Gastrocnemius medialis (tissue), 4 donors: ENCODE measurements around the gene ITGA5. TPM values are rescaled to one million over a fixed set of nuclear protein-coding genes. Genes with fewer than 3 reads are reported as not detected.

Source experiments
- ATAC-seq, 2 donors: fragments of 150-250 bp; one replicate each; pipeline ENCODE4 v1.9.1; 2016
- DNase-seq, 2 donors: peaks; one replicate each; pipeline ENCODE4 v3.0.0-alpha.2; 2019
- H3K27ac ChIP-seq, 4 donors: fragments of 200-600 bp; sonication (generic); 1 replicate in 1 of 4; 2 replicates in 3 of 4; pipeline ENCODE4 v1.5.1; 2016 to 2018; ENCODE audit warnings: mild to moderate bottlenecking in 2 of 4, moderate library complexity in 1 of 4
- H3K27me3 ChIP-seq, 3 donors: fragments of 200-600 bp; sonication (generic) in 2 of 3; 1 replicate in 1 of 3; 2 replicates in 2 of 3; pipeline versions ENCODE4 v1.5.1 to v1.6.0; 2016 to 2019; ENCODE audit warnings: mild to moderate bottlenecking in 1 of 3, moderate library complexity in 1 of 3
- H3K36me3 ChIP-seq, 2 donors: fragments of 200-600 bp; sonication (generic) in 1 of 2; one replicate each; pipeline ENCODE4 v1.5.1; 2017 to 2018
- H3K4me1 ChIP-seq, 2 donors: fragments of 200-600 bp; sonication (generic) in 1 of 2; one replicate each; pipeline ENCODE4 v1.5.1; 2016 to 2017; ENCODE audit warnings: mild to moderate bottlenecking in 2 of 2
- H3K4me3 ChIP-seq, 4 donors: fragments of 200-600 bp; sonication (generic) in 3 of 4; 1 replicate in 1 of 4; 2 replicates in 3 of 4; pipeline ENCODE4 v1.5.1; 2016 to 2019; ENCODE audit warnings: mild to moderate bottlenecking in 2 of 4
- H3K9me3 ChIP-seq, 3 donors: fragments of 200-600 bp; sonication (generic) in 2 of 3; 1 replicate in 1 of 3; 2 replicates in 2 of 3; pipeline ENCODE4 v1.5.1; 2016 to 2019
- CTCF ChIP-seq, 5 experiments: fragments of 450-650 bp in 3 of 5; fragments of 200-600 bp in 2 of 5; sonication (generic) in 2 of 5; IDR thresholded peaks in 4 of 5; conservative IDR thresholded peaks in 1 of 5; 1 replicate in 4 of 5; 2 replicates in 1 of 5; pipeline ENCODE4 v1.5.1; 2016 to 2019; ENCODE audit warnings: antibody characterized with exemption in 5 of 5, mild to moderate bottlenecking in 3 of 5, moderate library complexity in 3 of 5
- POLR2A ChIP-seq, 2 donors: fragments of 450-650 bp; IDR thresholded peaks; one replicate each; pipeline ENCODE4 v1.6.1; 2017; ENCODE audit warnings: antibody characterized with exemption in 2 of 2, mild to moderate bottlenecking in 2 of 2, moderate library complexity in 2 of 2
- in situ Hi-C, 4 donors: fragments of 200-750 bp; cut with MboI; loops; one replicate each; pipeline versions ENCODE4 v1.15.0 to v1.8.0; 2017; ENCODE audit warnings: low sequenced_read_pairs in 4 of 4
- intact Hi-C: fragments of 100-400 bp; cut with DNase I; formaldehyde crosslinking; loops from one replicate; pipeline ENCODE4 v1.15.1; 2023; ENCODE audit warnings: low total_unique reads
- total RNA-seq, 4 donors: library from RNA; depleted of rRNA; stranded (reverse); fragments of >200 nt; gene quantifications; one replicate each; pipeline versions ENCODE4 v1.1.0 to v1.2.3, GENCODE V29; 2016

Gene ITGA5
- total RNA-seq, 4 donors from 2014 or later = 26.5 to 34.1 (median 30.9) TPM

- intact Hi-C loops = no loop called here
- Histone ChIP-seq H3K27ac (no peak overlapping the region), H3K36me3 (no peaks in the 10 kb centered on the region), H3K9me3 (no peaks in the 10 kb centered on the region), H3K4me1 (peaks cover 34% of the 10 kb centered on the region in 2 donors), H3K27me3 (no peaks in the 10 kb centered on the region), H3K4me3 (no peak overlapping the region)
- ATAC-seq = no peak
- no peak for DNase-seq
- in situ Hi-C loops = no loop called here
- no peak for TF ChIP-seq POLR2A (IDR thresholded peaks at IDR 0.05)
- no peak for TF ChIP-seq CTCF (IDR thresholded peaks at IDR 0.05 in 4 of 5, conservative IDR thresholded peaks at IDR 0.05 in 1 of 5)
These were observed 29.9 kb downstream of the ITGA5 start for GRCh38 chr12:54389134-54389508.

DNA sequence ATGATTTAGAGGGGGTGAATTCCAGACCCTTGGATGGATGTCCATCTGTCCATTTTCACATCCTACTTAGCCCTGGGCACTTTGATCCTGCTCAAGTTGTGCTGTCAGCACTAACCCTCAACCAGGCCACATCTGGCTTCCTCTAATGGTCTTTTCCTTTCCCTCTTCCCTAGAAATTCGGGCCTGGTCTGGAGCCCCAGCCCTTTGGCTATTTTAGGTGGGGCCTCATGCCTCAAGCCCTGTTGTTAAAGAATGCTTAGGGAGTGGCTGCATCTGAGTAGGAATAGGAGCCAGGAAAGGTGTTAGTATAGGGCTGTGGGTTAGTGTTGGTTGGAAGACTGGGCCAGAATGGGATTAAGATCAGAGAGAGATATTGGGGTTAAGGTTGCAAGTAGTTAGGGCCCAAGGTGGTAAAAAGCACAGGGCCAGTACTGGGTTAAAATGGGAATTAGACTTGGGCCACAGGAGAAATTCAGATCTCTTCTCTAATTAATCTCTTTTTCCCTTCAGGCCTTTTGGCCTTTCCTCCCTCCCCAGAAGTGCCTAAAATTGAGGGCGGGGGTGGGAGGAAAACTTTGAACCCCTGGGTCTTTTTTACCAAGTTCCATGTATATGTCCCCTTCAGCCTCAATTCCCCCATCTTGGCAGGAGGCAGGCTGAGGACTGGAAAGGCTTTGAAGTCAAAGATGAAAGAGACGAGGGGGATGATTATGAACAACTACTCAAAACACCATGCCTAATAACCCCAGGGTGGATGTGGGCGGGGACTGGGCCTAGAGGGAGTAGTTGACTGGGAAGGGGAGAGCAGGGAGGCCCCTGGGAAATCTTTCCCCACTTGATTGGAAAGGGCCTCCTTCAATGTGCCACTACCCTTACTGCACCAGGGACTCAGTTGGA, 30.6 kb downstream of the ITGA5 start:
- Histone ChIP-seq H3K36me3 (no peaks in the 10 kb centered on the region), H3K4me1 (peaks cover 34 to 40% of the 10 kb centered on the region in 2 donors), H3K4me3 (no peak overlapping the region), H3K27ac (no peak overlapping the region), H3K9me3 (no peaks in the 10 kb centered on the region), H3K27me3 (no peaks in the 10 kb centered on the region)
- in situ Hi-C loops = no loop called here
- no peak for ATAC-seq
- no peak for DNase-seq
- intact Hi-C loops = no loop called here
- TF ChIP-seq POLR2A (IDR thresholded peaks at IDR 0.05) = no peak
- no peak for TF ChIP-seq CTCF (IDR thresholded peaks at IDR 0.05 in 4 of 5, conservative IDR thresholded peaks at IDR 0.05 in 1 of 5)

GRCh38 chr12:54387114-54387467, 32.0 kb downstream of the ITGA5 start:
- no peak for TF ChIP-seq CTCF (IDR thresholded peaks at IDR 0.05 in 4 of 5, conservative IDR thresholded peaks at IDR 0.05 in 1 of 5)
- no peak for TF ChIP-seq POLR2A (IDR thresholded peaks at IDR 0.05)
- no peak for ATAC-seq
- Histone ChIP-seq H3K36me3 (no peaks in the 10 kb centered on the region), H3K9me3 (no peaks in the 10 kb centered on the region), H3K27ac (peak overlapping the region in 2 of 4 donors; percentile 73 to 78), H3K27me3 (no peaks in the 10 kb centered on the region), H3K4me3 (no peak overlapping the region), H3K4me1 (peaks cover 34 to 51% of the 10 kb centered on the region in 2 donors)
- intact Hi-C loops (no loop called here), in situ Hi-C loops (no loop called here)
- DNase-seq = no peak

- no peak for DNase-seq
- H3K9me3 ChIP-seq = no peaks in the 10 kb centered on the region
- peaks cover 34 to 53% of the 10 kb centered on the region in 2 donors for H3K4me1 ChIP-seq
- H3K4me3 ChIP-seq = no peak overlapping the region
- in situ Hi-C loops = no loop called here
- TF ChIP-seq CTCF (IDR thresholded peaks at IDR 0.05 in 4 of 5, conservative IDR thresholded peaks at IDR 0.05 in 1 of 5) = no peak
- peak in 1 of 2 donors; percentile 38 for TF ChIP-seq POLR2A (IDR thresholded peaks at IDR 0.05)
- intact Hi-C loops = no loop called here
- peak; percentile 7 to 10 for ATAC-seq
- H3K27me3 ChIP-seq = no peaks in the 10 kb centered on the region
- no peaks in the 10 kb centered on the region for H3K36me3 ChIP-seq
- H3K27ac ChIP-seq = peak overlapping the region; percentile 50 to 78 (median 64)
These were observed 32.5 kb downstream of the ITGA5 start for GRCh38 chr12:54386403-54387113.
